GM12864 (cell line): ENCODE results near the gene TRMT10B.

ENCODE experiments used
- DNase-seq: peaks from one replicate; pipeline ENCODE4 v3.0.0-alpha.2; 2011; ENCODE audit warnings: low read depth
- H3K4me3 ChIP-seq: 2 replicates; pipeline ENCODE4 v1.5.1; 2011; ENCODE audit warnings: mild to moderate bottlenecking, low read depth, low read length, control low read depth
- TF ChIP-seq, protein P1 (sequence below): IDR thresholded peaks from 2 replicates; pipeline ENCODE4 v1.5.1; 2011; ENCODE audit warnings: low read depth, mild to moderate bottlenecking, moderate library complexity, low read length, control low read depth, inconsistent platforms; ENCODE audit errors: missing control alignments

The TRMT10B gene

DNA sequence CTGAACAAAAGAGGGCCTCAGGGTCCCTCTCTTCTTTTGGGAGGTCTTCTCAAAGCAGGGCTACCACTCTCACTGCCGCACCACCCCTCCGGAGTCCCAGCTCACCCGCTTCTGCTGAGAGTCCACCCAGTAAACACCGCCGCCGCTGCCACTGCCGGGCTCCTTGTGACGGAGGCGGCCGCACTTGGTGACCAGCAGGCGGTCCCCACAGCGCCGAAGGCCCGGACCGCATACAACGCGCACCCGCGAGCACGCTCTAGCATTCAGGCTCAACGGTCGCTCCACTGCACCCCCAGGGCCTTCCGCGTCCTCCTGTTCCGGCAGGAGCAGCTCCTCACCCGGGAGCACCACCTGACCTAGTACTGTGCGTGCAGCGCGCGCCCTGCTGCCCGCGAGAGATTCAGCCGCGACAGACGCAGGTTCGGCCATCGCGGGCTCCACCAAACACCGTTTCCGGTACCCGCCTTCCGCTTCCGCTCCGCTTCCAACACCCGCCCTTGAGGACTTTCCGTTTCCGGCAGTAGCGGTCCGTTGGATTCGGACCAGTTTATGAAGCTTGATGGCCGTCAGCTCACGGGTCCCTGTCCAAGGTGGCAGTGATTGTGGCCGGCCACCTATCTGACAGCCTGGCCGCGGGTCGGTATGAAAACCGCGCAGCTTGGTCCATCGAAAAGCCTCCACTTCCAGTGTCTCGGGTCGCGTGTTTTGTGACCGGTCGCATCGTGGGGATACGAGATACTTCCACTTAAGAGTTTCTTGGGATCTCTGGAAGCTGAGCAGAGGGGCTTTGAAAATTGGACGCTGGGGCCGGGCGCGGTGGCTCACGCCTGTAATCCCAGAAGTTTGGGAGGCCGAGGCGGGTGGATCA lies 31.2 kb downstream of the TRMT10B start, which contains the start of gene EXOSC3:
TSS of gene EXOSC3 (minus strand) at position 449 of the 868 bp plus-strand sequence. CDS start at position 429, 20 bp downstream.
- H3K4me3 ChIP-seq = peak within 1 kb of the TSS; percentile 83
- TF ChIP-seq, protein P1, sequence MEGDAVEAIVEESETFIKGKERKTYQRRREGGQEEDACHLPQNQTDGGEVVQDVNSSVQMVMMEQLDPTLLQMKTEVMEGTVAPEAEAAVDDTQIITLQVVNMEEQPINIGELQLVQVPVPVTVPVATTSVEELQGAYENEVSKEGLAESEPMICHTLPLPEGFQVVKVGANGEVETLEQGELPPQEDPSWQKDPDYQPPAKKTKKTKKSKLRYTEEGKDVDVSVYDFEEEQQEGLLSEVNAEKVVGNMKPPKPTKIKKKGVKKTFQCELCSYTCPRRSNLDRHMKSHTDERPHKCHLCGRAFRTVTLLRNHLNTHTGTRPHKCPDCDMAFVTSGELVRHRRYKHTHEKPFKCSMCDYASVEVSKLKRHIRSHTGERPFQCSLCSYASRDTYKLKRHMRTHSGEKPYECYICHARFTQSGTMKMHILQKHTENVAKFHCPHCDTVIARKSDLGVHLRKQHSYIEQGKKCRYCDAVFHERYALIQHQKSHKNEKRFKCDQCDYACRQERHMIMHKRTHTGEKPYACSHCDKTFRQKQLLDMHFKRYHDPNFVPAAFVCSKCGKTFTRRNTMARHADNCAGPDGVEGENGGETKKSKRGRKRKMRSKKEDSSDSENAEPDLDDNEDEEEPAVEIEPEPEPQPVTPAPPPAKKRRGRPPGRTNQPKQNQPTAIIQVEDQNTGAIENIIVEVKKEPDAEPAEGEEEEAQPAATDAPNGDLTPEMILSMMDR = peak; percentile 12
- peak; percentile 75 for DNase-seq

DNA sequence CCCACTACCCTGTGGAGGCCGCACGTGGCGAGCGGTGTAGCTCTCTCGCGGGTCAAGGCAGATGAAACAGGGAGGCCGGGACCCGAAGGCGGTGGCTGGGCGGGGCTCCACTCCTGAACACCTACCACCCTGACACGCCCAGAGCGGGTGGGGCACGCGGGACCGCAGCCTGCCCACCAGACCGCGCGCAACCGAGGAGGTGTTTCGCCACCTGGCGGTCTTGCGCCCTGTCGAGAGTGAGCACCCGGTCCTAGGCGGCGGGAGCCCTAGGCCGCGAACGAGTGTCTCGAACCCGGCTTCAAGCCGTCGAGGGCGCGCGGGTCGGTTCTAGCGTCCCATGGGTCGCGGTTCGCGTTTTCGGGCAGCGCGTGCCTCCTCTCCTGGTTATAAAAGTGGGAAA lies 33.5 kb downstream of the TRMT10B start:
- no peak overlapping the region for H3K4me3 ChIP-seq
- TF ChIP-seq, protein P1 = peak; percentile 34
- DNase-seq = no peak

DNA sequence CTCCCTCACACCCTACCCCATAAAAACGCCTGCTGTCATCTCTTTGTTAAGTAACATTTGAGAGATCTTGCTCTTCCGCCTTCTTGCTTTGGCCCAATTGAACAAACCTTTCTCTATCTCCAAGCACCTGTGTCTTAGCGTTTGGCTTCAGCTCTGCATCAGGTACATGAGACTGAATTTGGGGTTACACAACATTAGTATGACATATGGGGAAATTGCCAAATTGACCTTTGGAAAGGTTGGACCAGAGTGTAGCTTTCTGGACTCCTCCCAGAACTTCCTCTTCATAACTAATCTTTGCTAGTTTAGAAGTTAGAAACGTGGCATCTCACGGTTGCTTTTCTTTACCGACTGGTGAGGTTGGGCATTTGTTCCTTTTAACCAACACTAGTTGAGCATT lies 34.7 kb downstream of the TRMT10B start:
- no peak for DNase-seq
- H3K4me3 ChIP-seq = no peak overlapping the region
- TF ChIP-seq, protein P1 = no peak

DNA sequence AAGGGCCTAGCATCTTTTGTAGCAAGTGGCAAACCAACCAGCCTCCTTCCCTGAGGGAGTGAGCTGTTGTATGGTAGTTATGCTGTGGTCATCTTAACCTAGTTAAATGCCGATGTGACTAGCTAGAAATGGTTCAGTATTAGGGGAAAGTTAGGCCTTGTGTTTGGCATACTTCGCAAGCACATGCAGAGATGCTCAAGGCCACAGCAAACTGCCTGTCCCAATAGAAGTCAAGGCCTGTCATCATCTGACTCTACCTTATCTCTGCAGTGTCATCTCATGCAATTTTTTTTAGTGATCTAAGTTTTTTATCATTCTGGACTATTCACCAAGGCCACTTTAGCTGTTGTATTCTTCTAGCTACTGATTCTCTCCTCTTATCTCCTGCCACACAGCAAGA lies 36.5 kb downstream of the TRMT10B start:
- TF ChIP-seq, protein P1 = no peak
- no peak overlapping the region for H3K4me3 ChIP-seq
- DNase-seq = no peak

DNA sequence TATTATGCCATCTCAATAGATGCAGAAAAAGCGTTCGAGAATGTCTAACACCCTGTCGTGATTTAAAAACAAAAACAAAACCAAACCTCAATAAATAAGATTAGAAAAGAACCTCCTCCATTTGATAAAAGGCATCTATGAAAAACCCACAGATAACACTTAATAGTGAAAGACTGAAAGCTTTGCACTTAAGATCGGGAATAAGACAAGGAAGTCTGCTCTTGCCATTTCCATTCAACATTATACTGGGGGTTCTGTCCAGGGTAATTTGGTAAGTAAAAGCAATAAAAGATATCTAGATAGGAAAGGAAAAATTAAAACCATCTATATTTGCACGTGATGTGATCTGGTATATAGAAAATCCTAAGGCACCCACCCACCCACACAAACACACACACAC lies 38.5 kb downstream of the TRMT10B start:
- TF ChIP-seq, protein P1 = no peak
- H3K4me3 ChIP-seq = no peak overlapping the region
- no peak for DNase-seq

DNA sequence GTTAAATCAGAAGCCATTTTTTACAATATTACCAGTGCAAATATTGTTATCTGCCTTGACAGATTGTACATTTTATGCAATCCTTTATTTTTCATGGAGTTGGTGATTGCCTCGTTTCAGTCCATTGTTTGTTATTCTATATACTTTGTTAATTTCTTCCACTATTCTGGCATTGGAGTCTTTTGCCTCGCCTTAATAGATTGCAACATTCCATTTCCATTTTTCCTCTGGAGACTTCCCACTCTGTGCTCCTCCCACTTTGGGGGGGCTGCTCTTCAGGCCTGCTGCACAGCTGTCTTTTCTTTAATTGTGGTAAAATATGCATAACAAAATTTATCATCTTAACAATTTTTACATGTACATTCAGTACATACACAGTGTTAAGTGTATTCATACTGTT lies 42.6 kb downstream of the TRMT10B start:
- DNase-seq = no peak
- H3K4me3 ChIP-seq = no peak overlapping the region
- TF ChIP-seq, protein P1 = no peak

DNA sequence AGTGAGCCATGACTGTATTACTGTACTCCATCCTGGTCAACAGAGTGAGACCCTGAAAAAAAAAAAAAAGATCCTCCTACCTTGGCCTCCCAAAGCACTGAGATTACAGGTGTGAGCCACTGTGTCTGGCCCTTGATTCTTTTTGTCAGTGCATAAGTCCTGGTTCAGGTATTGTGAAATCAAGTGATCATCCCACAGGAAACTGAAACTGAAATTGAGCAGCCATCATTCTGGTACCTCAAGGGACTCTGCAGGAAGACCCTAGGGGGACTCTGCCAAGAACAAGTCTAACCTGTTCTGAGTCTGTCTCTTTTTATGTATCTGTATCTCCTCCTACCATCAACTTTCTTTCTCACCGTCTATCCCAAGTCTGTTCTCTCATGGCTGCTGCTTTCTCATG lies 45.1 kb downstream of the TRMT10B start:
- TF ChIP-seq, protein P1 = no peak
- no peak for DNase-seq
- no peak overlapping the region for H3K4me3 ChIP-seq
